CD4-positive, alpha-beta T cell treated with Interleukin-2 at 100 ng/mL for 4 hours (primary cell): ENCODE measurements around the gene SEBOX.

Source experiments
- DNase-seq: peaks from one replicate; pipeline ENCODE4 v3.0.0-alpha.2; 2020; ENCODE audit warnings: low spot score

The SEBOX gene

DNA sequence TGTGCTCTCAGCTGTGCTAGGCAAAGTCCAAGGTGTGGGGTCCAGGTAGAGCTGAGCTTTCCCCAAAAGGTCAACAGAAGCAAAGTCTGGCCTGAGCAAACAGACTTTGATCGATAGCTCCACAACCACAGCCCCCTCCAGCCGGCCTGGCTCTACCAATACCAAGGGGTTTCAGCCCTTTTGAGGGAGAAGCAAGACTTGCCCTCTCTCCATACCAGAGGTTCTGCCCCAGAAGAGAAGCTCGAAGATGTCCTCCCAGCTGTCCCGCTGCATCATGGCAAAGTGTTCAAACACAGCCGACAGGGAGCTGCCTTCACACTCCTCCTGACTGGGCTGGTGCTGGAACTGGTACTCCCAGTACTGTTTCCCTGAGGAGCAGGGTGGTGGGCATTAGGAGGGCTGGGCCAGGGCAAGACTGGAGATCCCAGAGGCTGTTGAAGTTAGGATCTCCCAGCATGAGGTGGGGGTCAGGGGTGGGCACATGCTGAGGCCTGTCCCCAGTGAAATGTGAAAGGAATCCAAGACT lies 3.4 kb upstream of the SEBOX start:
- no peak for DNase-seq

DNA sequence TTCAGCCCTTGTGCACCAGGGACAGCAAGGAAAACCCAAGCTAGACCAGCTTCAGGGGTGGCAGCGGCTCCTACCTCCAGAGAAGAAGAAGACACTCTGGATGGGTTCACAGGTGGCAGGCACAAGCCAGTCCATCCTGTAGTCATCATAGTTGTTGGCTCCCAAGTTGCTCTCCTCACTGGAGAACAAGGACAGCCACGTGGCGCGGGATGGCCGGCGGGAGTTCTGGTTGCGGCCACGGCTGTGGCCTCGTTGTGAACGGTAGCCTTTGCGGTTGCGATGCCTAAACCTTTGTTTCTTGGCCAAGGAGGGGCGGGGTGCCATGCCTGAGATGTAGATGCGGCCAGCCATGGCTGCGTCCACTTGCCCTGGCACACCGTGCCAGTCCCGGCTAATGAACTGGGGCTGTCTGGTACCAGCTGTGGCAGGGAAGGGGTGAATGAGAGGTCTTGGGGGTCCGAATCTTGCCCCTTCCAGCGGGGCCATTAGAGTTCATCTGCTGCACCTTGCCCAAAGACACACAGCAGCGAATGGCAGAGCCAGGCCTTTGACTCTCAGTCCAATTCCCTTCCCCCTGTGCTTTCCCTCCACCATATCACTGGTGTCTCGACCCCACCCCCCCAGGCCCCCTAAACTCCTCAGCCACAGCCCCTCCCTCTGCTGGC lies 2.8 kb upstream of the SEBOX start:
- no peak for DNase-seq

GRCh38 chr17:28366605-28367004 lies 1.6 kb upstream of the SEBOX start:
- no peak for DNase-seq

DNA sequence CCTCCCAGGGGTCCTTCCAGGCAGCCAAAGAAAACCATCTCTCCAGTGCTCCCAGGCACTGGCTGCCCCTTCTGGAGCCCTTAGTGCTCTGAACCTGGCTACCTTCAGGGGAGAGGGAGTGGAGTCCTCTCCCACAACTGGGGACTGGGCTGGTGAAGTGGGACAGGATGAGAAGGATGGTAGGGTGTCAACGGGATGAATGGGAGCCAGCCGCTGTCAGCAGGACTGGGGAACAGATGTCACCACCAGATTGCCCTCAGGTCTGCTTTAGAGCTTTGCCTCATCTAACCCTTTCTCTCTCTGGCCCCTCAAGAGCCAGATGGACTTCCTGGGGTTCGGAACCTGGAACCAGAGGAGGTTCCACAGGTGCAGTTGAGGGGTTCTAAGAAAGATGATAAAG lies 488 bp upstream of the SEBOX start:
- no peak for DNase-seq

- no peak for DNase-seq
Observed at GRCh38 chr17:28363776-28364650, 986 bp downstream of the SEBOX start.

DNA sequence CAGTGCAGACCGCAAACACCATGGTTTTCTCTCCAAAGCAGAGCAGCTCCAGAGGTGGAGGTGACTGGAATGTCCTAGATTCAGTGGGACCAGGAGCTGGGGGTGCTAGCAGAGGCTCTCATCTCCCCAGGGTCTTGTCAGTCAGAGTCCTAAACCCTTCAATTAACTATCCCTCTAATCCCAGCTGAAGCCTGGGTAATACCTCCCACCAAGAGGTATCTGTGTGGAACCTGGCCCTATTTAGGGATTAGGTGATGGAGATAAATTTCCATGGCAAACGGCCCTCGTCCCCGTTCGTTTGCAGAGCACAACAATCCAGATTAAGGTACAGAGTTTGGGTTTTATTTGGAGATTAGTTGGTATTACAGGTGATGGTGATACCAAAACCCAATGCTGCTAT lies 1.8 kb downstream of the SEBOX start:
- no peak for DNase-seq

DNA sequence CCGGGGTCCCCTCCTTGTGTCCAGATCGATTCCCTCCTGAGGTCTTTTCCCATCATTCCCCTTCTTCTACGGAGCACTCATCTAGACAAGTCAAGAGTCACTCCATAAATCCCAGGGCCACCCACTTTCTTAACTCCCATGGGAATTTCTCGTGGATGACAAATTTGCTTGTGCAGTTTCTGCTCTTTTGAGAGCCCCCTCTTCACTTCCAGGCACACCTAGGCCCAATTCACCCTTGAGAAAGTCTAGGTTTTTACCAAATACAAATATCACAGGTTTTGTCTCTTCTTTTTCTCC lies 7.2 kb downstream of the SEBOX start:
- DNase-seq, result no peak

DNA sequence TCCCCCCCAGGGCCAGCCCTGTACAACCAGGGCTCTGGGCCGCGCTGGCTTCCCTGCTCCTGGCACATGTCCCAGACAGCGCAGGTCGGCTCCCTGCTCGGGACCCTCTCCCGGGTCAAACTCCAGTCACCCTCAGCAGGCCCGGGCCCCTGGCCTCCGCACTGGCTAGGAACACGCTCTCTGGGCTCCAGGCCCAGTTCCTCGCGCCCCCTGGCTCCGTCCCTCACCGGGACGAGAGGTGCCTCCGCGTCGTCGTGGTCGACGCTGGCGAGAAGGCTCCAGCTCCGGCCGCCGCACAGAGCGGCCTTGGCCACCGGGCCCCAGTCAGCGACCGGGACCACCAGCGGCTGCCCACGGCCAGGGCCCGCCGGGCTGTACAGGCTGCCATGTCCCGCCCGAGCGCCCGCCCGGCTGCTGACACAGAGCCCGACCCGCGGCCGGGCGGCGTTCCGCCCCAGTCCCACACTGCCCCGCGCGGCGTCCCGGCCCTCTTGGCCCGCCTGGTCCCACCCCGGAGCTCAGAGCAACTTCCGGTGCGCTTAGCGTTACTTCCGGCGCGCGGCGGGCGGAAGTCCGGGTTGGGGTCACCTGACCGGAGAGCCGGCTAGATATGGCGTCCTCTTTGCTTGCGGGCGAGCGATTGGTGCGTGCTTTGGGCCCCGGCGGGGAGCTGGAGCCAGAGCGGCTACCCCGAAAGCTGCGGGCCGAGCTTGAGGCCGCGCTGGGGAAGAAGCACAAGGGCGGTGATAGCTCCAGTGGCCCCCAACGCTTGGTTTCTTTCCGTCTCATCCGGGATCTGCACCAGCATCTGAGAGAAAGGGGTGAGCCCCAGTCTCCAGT lies 7.7 kb downstream of the SEBOX start, which contains the start of gene POLDIP2:
POLDIP2 (minus strand) TSS at position 467 of the 840 bp plus-strand sequence; CDS start at position 388, 79 bp downstream.
- peak; percentile 96 for DNase-seq

- no peak for DNase-seq
Observed at GRCh38 chr17:28350271-28350670, 14.7 kb downstream of the SEBOX start.

DNA sequence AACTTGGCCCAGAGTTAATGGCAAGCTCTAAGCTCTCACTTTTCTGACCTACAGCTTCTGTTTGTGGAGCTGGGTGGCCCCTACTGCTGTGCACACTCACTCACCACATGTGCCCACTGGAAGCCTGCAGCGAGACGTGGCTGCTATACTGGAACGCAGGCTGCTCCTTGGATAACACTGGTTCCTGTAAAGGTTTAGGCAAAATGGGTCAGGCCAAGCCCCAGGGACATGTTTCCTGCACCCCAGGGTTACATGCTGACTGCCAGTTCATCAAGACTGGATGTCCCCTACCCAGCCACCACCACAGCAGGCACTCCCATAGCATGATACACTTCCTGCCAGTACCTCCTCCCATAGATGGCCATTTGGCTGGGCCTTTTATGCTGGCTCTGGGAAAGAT lies 16.0 kb downstream of the SEBOX start:
- DNase-seq, result no peak

- no peak for DNase-seq
Observed at GRCh38 chr17:28347261-28347891, 17.6 kb downstream of the SEBOX start.

GRCh38 chr17:28346746-28347246 lies 18.2 kb downstream of the SEBOX start:
- no peak for DNase-seq

DNA sequence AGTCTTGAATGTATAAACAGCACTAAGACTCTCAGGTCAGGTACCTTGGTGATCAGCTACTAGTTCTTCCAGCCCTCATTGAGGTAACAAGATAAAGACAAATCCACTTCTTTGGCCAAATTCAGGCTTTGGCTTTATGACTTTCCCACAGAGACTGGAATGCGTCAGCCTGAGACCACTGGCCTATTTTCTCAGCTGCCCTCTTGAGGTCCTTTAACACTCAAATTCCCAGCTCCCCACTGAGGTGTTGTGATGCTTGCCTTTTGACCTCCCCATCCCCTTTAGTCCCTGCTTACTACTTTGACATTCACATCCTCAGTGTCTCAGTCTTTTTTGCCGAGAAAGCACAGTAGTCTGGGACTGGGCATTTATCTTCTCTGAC lies 18.8 kb downstream of the SEBOX start:
- no peak for DNase-seq

- DNase-seq, result no peak
Observed at GRCh38 chr17:28345419-28346198, 19.4 kb downstream of the SEBOX start.

GRCh38 chr17:28344435-28344901 lies 20.5 kb downstream of the SEBOX start:
- no peak for DNase-seq

DNA sequence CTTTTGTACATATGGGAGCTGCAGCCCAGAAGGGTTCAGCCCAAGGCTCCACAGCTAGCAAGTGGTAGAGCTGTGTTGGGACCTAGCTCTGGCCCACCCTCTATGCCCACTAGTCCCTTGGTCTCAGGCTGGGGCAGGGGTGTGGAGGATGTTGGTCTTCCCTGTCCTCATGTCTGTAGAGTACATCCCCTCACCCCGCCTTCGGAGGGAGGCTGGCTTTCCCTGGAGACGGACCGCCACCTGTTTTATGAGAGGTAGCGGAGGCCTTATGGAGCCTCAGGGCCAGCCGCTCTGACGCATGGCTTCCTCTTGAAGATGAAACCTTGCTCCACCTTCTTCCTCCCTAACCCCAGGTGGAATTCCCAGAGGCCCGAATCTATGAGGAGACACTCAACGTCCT lies 21.0 kb downstream of the SEBOX start:
- no peak for DNase-seq

- no peak for DNase-seq
Observed at GRCh38 chr17:28343491-28343932, 21.5 kb downstream of the SEBOX start.

DNA sequence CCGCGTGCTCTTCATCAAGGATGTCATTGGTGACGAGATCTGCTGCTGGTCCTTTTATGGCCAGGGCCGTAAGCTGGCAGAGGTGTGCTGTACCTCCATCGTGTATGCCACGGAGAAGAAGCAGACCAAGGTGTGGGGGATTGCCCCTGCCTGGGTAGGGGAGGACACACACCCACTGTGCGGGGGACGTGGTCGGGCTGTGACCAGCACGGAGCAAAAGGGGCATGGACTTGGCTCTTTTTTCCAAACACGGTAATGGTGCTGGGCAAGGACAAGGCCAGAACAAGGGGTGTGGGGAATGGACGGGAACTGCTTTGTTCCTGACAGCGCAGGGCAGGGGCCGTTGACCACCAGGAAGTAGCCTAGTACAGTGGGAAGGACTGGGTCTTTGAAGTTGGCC lies 22.7 kb downstream of the SEBOX start:
- no peak for DNase-seq

- DNase-seq, result no peak
Observed at GRCh38 chr17:28341516-28341915, 23.5 kb downstream of the SEBOX start.

- no peak for DNase-seq
Observed at GRCh38 chr17:28340374-28340773, 24.6 kb downstream of the SEBOX start.

GRCh38 chr17:28339431-28339830 lies 25.6 kb downstream of the SEBOX start:
- DNase-seq, result no peak
